GM18951 (cell line): ENCODE data around the gene IPO9.

Experiments used
- POLR2A ChIP-seq: IDR thresholded peaks from 4 replicates; pipeline ENCODE4 v1.6.1; 2011; ENCODE audit warnings: mild to moderate bottlenecking; ENCODE audit not compliant: insufficient read length, insufficient read depth; ENCODE audit errors: extremely low read depth
- in situ Hi-C: fragments of 300-500 bp; cut with MboI; formaldehyde crosslinking; loops from one replicate; pipeline ENCODE4 v1.12.0; 2022; ENCODE audit warnings: low sequenced_read_pairs, mixed read lengths, inconsistent platforms; ENCODE audit not compliant: unreplicated experiment

IPO9 gene

GRCh38 chr1:201918343-201918742 lies 89.4 kb downstream of the IPO9 start:
- no peak for TF ChIP-seq POLR2A
- in situ Hi-C loops: no loop called here

DNA sequence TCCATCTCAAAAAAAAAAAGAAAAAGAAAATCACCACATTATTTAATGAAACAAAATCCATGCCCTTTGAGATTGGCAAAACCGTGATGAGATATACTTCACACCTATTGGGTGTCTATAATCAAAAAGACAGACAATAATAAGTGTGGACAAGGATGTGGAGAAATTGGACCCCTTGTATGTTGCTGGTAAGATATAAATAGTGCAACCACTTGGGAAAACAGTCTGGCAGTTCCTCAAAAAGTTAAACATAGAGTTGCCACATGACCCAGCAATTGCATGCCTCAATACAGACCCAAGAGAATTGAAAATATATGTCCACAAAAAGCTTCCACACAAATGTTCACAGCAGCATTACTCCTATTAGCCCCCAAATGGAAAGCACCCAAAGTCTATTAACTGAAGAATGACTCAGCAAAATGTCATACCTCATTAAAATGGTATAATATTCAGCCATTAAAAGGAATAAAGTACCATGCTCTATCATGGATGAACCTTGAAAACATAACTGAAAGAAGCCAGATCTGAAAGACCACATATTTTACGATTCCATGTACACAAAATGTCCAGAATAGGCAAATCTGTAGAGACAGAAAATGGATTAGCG lies 93.1 kb downstream of the IPO9 start:
- no peak for TF ChIP-seq POLR2A
- in situ Hi-C loops: no loop called here

- in situ Hi-C loops: no loop called here
- TF ChIP-seq POLR2A: no peak
Observed at GRCh38 chr1:201925301-201925567, 96.3 kb downstream of the IPO9 start.

DNA sequence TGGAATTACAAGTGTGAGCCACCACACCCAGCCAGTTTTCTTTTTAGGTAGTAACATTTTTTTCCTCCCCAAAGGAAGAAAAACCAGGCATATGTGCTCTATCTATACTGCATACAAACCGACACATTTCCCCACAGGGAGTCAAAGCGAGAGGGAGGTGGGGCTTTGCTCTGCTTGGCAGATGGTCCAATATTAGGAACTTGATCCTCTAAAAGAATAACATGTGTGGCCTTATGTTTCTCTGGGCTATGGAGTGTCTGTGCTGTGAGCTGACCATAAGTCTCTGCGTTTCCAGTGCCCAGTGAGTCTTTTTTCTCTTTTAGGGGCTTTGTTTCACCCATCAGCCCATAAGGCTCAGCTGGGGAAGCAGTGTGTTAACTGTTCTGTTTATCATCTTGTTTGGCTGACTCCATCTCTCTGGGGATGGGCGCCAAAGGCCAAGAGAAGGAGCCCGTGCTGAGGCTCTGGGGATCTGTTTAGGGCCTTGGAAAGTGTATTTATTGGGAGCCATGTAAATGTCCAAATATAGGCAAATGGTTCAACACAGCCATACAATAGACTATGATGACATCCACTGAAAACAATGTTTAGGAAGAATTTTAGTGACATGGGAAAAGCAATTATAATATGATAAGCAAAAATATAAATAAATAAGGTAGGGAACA lies 97.2 kb downstream of the IPO9 start:
- no peak for TF ChIP-seq POLR2A
- in situ Hi-C loops: no loop called here

DNA sequence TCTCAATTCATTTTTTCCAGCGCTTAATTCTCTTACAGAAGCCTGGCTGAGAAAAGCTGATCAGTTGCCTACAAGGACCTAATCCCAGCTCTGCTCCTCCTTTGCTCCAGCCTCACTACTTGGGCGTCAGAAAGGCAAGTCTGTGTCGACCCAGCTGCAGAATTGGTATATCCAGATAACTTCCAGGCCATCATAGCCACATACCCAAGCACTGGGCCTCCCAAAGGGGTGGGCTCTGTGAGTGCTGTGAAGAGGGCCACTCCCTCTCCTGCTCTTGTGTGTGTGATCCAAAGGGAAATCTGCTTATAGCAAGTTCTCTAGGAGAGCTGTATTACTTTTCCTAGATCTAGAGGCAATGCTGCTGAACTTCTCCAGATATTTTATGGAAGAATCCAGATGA lies 99.3 kb downstream of the IPO9 start:
- in situ Hi-C loops: no loop called here
- TF ChIP-seq POLR2A: no peak

DNA sequence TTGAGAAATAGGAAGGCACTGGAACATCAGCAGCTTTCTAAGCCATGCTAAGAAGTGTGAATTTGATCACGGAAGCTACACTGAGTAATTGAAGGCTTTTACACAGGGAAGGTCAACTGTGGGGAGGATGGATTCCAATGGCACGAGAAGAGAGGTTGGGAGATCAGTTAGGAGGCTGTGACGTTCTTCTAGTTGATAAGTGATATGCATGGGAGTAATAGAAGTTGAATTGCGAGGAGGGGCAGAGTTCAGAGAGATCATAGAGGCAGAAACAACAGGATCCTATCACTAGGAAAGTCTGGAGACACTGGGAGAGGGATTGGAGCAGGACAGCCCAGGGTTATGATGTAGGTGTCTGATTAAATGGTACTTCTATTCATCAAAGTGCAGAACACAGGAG lies 101.2 kb downstream of the IPO9 start:
- TF ChIP-seq POLR2A: no peak
- in situ Hi-C loops: no loop called here

- in situ Hi-C loops: no loop called here
- TF ChIP-seq POLR2A: no peak
Observed at GRCh38 chr1:201930803-201931202, 101.8 kb downstream of the IPO9 start.
